Gastroesophageal sphincter (tissue), 3 donors: ENCODE results near the gene LYG1.

Source experiments
- CTCF ChIP-seq, 4 experiments: fragments of 200-600 bp in 2 of 4; fragments of 450-650 bp in 2 of 4; sonication (generic) in 1 of 4; IDR thresholded peaks; one replicate each; pipeline ENCODE4 v1.5.1; 2017 to 2019; ENCODE audit warnings: antibody characterized with exemption in 4 of 4, mild to moderate bottlenecking in 2 of 4, moderate library complexity in 2 of 4
- EP300 ChIP-seq: sonication (generic); formaldehyde crosslinking; IDR thresholded peaks from one replicate; pipeline ENCODE4 v1.6.1; 2017; ENCODE audit warnings: antibody characterized with exemption, mild to moderate bottlenecking
- POLR2A ChIP-seq, 2 donors: fragments of 450-650 bp; IDR thresholded peaks; one replicate each; pipeline ENCODE4 v1.6.1; 2017; ENCODE audit warnings: antibody characterized with exemption in 2 of 2, mild to moderate bottlenecking in 2 of 2, moderate library complexity in 1 of 2
- POLR2AphosphoS5 ChIP-seq: sonication (generic); formaldehyde crosslinking; IDR thresholded peaks from one replicate; pipeline ENCODE4 v1.6.1; 2017; ENCODE audit warnings: antibody characterized with exemption

- TF ChIP-seq CTCF (IDR thresholded peaks at IDR 0.05) = no peak
- no peak for TF ChIP-seq POLR2A (IDR thresholded peaks at IDR 0.05)
- TF ChIP-seq POLR2AphosphoS5 = no peak
- TF ChIP-seq EP300 = no peak
Observed at GRCh38 chr2:99348173-99348572, 47.2 kb upstream of the LYG1 start.
